GM19351 (cell line): ENCODE data around the gene SPINT1.
A peak's percentile ranks its signal among the peaks of the same experiment; 100 is the strongest.
"Not testable (repeated sequence)": the region's sequence is repeated elsewhere in the genome, so short reads cannot be mapped to it uniquely, and the experiment has no call there.

Experiments used
- ATAC-seq: cut with Tn5 transposase; IDR thresholded peaks from one replicate; pipeline ENCODE4 v1.9.1; 2021; ENCODE audit warnings: mild to moderate bottlenecking, moderate library complexity; ENCODE audit not compliant: unreplicated experiment

SPINT1 gene

DNA sequence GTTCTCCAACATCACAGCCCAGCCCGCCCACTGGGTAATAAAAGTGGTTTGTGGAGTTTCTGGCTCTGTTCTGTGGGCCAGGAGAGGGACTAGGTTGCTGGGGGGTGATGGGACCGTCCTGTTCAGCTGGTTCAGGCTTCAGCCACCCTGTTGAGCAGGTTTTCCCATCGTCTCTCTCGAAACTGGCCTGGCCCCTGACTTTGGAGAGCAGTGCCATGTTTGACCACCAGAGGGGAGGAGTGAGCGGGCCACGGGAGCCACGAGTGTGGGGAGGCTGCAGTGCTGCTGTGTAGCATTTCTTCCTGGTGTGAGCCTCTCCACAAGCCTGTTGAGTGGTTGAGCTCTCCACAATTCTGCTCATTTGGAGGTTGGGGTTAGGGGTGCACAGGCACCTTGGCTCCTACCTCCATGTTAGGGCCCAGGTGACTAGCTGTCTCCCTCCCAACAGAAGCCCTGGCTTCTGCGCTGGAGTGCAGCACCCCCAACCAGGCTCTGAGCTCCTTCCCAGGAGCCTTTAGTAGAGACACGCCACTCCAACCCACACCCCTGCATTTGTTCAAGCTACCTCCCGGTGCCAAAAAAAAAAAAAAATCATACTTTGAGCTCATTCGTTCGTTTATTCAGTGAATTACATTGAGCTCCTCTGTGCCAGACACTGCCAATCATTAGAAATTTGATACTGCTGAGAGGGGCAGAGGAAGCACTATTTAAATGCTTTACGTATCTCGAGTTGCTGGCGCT is 13.9 kb downstream of the SPINT1 start:
- peak; percentile 73 for ATAC-seq

- ATAC-seq, result no peak
Measured at GRCh38 chr15:40858706-40859105, 14.9 kb downstream of the SPINT1 start.

- ATAC-seq, result no peak
Measured at GRCh38 chr15:40859206-40859851, 15.5 kb downstream of the SPINT1 start.

DNA sequence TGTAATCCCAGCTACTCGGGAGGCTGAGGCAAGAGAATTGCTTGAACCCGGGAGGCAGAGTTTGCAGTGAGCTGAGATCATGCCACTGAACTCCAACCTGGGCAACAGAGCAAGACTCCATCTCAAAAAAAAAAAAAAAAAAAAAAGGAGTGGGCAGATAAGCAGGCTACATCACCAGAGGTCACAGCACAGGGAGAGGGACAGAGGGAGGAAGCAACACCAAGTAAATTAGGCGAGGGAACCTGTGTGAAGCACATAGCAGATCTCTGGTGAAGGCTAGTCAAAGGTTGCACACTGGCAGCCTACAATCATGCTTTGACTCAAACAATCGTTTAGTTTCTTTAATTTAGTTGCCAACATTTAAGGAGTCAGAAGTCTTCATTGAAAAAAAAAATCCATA is 17.3 kb downstream of the SPINT1 start:
- not testable (repeated sequence) for ATAC-seq

GRCh38 chr15:40863660-40864270 is 19.9 kb downstream of the SPINT1 start:
- no peak for ATAC-seq

DNA sequence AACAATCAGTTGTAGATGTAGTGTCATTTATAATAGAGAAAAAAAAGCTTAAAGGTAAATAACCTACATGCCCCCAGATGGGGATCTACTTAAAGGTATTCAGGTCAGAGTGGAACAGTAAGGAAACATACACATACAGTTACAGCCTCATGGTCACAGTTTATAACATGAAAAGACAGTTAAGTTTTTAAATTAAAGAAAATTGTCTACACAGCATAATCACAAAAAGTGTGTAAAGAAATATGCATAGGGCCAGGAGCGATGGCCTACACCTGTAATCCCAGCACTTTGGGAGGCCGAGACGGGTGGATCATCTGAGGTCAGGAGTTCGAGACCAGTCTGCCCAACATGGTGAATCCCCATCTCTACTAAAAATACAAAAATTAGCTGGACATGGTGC is 23.4 kb downstream of the SPINT1 start:
- no peak for ATAC-seq

- ATAC-seq, result no peak
Measured at GRCh38 chr15:40869686-40870085, 25.8 kb downstream of the SPINT1 start.

- ATAC-seq, result no peak
Measured at GRCh38 chr15:40870716-40871115, 26.9 kb downstream of the SPINT1 start.

DNA sequence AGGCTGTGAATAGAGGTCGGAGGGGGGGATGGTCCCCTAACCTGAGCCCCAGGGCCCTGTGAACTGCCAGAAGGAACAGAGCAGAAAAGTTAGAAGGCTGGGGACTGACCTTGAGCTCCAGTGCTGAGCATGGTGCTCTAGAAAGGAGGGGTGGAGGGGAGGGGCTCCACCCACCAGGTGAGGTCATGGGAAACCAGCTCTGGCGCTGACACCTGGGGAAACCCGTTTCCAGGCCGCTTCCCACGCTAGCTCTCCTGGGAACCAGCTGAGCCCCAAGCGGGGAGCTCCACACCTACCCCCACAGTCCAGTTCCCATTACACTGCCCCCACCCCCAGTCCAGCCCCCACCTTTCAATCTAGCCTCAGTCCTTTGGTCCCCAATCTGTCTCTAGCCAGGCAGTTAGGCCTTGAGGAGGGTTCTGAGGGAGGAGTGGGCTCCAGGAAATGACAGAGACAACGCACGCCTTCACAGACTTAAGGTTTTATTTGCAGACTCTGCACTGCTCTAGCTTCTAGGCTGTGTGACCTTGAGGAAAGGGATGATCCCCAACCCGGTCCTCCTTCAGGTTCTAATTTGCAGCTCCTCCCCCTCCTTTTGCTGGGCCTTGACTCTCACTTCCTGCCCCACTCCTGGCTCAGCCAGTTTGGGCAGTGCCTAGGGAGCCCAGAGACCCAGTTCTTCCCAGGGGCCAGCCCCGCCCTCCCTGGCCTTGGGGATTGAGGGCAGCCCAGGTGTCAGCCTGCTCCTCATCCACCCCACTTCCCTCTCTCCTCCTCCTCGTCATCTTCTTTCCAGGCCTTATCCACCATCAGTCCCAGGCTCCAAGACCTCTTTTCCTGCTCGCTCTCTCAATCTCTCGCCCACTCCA is 28.1 kb downstream of the SPINT1 start:
- ATAC-seq, result no peak

DNA sequence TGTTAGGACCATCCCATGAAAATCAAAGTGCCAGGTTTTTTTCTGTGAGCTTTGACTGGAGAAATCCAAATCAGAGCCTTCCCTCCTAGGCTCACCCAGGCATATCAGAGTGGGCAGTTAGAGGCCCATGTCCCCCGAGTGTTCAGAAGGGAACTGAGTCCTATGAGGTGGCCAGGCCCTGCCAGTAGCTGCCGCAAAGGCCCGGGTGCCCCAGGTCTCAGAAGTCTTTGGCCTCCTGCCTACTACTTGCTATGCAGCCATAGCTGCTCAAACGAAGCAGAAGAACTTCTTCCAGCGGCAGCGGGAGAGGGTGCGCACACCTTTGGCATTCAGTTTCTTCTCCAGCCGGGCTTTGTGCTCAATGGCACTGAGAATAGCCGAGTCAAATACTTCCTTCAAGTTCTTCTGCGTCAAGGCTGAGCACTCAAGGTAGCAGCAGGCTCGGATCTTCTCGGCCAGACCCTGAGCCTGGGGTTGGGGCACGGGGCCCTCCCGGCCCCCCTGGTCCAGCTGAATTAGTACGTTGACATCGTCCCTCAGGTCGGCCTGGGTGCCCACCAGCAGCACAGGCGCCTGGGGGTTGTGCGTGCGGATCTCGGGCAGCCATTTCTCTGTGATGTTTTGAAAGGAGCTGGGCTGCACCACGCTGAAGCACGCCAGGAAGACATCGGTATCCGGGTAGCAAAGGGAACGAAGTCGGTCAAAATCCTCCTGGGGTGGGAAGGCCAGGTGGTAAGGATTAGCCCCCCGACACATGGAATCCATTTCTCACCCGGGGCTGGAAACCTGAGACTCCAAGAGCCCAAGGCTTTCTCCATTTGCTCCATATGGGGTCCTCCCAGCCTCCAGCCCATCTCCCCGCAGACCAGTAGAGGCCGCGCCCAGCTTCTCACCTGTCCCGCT is 29.2 kb downstream of the SPINT1 start:
- ATAC-seq, result no peak

DNA sequence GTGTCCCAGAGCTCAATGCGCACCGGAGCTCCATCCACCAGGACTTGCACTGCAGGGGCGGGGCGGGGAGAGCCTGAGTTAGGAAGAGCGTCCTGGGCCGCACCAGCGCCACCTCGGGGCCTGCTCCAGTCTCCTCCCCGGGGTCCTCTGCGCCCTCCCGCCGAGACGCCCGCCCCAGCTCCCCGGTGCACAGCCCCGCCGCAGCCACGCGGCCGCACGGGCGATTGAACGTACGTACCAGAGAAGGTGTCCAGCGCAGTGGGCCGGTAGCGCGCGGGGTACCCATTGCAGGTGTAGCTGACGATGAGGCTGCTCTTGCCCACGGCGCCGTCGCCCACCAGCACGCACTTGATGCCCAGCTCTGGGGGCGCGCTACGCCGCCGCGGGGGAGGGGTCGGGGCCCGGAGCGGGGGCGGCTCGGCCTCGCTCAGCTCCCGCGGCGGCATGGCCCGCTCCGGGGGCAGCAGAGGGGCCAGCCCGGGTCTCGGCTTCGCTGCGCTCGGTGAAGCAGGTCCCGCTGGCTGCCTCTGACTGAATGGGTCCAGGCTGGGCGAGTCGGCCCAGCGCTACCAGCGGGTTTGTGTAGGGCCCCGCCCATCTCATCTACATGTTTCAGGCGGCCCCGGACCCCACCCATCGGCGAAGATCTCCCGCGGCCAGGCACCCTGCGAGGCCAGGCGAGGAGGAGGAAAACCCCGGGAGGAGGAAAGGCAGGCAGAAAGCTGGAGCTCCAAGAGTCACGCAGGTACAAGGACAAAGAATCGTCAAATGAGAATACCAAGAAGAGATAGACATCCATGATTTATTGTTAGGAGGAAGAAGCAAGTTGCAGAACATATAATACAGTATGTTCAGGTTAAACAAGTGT is 30.1 kb downstream of the SPINT1 start, which contains the start of gene RHOV:
Gene RHOV (minus strand): TSS at position 541 of the 868 bp plus-strand sequence. CDS start 95 bp downstream, at position 446.
- ATAC-seq, result peak; percentile 57

DNA sequence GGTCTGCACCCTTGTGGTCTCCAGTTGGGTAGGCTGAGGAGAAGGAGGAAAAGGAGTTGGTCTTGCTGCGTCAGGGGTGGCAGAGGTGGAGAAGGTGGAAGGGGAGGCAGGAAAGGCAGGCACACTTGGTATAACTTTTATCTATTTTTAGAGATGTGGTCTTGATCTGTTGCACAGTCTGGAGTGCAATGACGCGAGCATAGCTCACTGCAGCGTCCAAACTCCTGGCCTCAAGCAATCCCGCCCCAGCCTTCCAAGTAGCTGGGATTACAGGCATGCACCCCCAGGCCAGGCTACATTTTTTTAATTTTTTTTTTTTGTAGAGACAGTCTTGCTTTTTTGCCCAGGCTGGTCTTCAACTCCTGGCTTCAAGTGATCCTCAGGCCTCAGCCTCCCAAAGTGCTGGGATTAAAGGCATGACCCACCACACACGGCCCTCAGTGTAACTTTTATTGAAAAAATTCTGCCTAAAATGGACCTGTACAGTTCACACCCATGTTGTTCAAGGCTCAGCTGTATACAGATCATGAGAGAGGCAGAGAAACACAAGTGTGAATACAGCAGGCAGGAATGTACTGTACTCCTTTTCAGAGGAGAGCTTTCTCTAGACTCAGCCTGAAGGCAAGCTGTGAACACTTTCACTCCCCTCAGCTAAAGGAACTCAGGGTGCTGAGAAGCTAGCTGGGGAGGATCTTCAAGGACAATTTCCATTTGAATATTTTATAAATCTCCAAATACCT is 32.3 kb downstream of the SPINT1 start:
- no peak for ATAC-seq

- ATAC-seq, result no peak
Measured at GRCh38 chr15:40877694-40878093, 33.8 kb downstream of the SPINT1 start.

DNA sequence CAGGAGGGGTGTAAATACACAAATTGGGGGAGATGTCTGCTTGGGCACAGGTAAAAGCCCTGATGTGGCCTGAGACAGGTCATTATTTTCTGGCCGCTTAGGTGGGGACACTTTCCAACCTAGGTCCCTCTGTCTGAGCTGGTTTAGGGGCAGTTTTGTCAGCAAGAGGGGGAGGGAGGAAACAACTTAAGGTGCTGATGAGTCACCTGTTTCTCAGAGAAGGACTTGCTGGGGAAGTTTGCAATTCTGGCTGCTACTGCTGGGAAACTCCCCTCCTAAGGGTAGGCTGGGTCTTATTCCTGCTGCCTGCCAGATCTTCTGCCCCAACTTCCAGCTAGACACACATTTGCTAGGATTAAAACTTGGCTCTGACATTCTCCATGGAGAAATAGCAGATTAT is 34.9 kb downstream of the SPINT1 start:
- peak; percentile 56 for ATAC-seq

DNA sequence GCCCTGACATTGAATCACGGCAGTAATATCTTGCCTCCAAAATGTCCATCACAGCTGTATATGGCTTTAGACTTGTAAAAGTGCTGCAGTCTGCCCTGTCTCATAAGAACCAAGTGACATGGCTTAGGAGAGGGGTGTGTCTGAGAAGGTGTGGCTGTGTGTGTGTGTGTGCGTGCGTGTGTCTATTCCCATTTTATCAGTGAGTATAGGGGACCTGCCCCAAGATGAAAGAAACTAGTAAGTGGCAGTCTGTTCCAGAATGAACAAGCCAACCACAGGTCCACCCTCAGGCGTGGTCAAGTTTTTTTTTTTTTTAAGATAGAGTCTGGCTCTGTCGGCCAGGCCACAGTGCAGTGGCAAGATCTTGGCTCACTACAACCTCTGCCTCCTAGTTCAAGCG is 35.8 kb downstream of the SPINT1 start:
- ATAC-seq, result no peak

DNA sequence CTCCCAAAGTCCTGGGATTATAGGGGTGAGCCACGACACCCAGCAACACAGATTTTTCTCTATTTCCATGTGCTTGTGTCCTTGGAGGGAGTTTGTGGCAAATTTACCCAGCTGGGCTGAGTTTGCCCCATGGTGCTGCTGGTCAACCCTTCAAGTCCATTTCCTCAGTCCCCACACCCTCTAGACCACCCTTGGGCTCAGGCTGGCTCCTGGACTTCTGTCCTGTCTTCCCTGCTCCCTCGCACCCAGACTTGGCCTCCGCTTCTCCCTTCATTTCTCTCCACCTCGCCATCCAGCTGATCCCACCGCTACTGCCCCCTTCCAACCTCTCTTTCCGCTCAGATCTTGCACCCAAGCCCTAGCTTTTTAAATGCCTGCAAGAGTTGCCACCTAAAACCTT is 37.5 kb downstream of the SPINT1 start:
- ATAC-seq, result no peak

- no peak for ATAC-seq
Measured at GRCh38 chr15:40886586-40886985, 42.7 kb downstream of the SPINT1 start.

- no peak for ATAC-seq
Measured at GRCh38 chr15:40889112-40889511, 45.3 kb downstream of the SPINT1 start.
